GM12874 (cell line): ENCODE results near the gene SMG7.

Experiments
- TF ChIP-seq, protein P1 (sequence below): IDR thresholded peaks from 2 replicates; pipeline ENCODE4 v1.5.1; 2011; ENCODE audit warnings: low read depth, mild to moderate bottlenecking, control low read depth, low read length, moderate library complexity; ENCODE audit not compliant: insufficient read depth

SMG7 gene

DNA sequence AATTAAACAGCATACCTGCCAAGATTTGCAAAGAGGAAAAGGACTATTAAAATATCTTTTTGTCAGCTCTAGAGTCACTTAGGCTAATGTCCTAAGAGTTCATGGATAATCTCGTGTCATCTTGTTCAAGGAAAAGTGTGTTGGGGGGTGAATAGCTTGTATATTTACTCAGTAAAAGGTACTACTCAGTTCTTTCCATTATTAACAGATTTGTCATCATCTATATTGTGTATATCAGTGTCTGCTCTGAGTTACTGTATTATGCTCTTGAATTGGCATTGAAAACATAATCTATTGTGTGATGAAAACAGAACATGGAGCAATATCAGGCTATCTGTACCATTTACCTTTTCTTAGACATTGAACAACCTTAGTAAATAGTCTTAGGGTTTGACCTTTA is 41.9 kb downstream of the SMG7 start:
- TF ChIP-seq, protein P1, sequence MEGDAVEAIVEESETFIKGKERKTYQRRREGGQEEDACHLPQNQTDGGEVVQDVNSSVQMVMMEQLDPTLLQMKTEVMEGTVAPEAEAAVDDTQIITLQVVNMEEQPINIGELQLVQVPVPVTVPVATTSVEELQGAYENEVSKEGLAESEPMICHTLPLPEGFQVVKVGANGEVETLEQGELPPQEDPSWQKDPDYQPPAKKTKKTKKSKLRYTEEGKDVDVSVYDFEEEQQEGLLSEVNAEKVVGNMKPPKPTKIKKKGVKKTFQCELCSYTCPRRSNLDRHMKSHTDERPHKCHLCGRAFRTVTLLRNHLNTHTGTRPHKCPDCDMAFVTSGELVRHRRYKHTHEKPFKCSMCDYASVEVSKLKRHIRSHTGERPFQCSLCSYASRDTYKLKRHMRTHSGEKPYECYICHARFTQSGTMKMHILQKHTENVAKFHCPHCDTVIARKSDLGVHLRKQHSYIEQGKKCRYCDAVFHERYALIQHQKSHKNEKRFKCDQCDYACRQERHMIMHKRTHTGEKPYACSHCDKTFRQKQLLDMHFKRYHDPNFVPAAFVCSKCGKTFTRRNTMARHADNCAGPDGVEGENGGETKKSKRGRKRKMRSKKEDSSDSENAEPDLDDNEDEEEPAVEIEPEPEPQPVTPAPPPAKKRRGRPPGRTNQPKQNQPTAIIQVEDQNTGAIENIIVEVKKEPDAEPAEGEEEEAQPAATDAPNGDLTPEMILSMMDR = no peak

GRCh38 chr1:183515002-183515689 is 42.8 kb downstream of the SMG7 start:
- TF ChIP-seq, protein P1 = no peak

- TF ChIP-seq, protein P1 = no peak
These were observed 44.4 kb downstream of the SMG7 start for GRCh38 chr1:183516725-183517124.

- TF ChIP-seq, protein P1 = no peak
These were observed 45.1 kb downstream of the SMG7 start for GRCh38 chr1:183517401-183517800.

- TF ChIP-seq, protein P1 = no peak
These were observed 48.1 kb downstream of the SMG7 start for GRCh38 chr1:183520379-183520778.

DNA sequence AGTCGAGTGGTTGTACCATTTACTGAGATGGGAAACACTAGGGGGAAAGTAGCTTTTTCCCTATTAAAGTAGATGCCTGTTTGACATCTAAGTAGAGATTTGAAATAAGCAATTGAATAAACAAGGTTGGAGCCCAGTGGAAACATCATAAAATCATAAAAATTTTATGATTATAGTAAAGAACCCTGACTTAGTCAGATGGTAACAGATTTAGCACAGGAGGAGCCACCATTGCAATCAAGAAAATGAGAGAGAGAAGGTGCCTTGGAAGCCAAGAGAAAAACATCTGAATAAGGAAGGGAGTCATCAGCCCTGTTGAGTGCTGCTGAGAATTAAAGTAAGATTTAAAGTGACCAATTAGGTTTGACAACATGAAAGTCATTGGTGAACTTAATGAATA is 49.8 kb downstream of the SMG7 start:
- TF ChIP-seq, protein P1 = no peak

GRCh38 chr1:183528577-183528976 is 56.3 kb downstream of the SMG7 start:
- TF ChIP-seq, protein P1 = no peak
